DND-41 (cell line): ENCODE results near the gene MINDY4.

ENCODE experiments used
- CTCF ChIP-seq: IDR thresholded peaks from 2 replicates; pipeline ENCODE4 v1.5.1; 2012; ENCODE audit warnings: borderline replicate concordance, low read length, moderate library complexity, mild to moderate bottlenecking; ENCODE audit not compliant: poor library complexity, severe bottlenecking; ENCODE audit errors: extremely low read depth
- EZH2 ChIP-seq: IDR thresholded peaks from 3 replicates; pipeline ENCODE4 v1.6.1; 2012; ENCODE audit warnings: borderline replicate concordance, low read depth, mild to moderate bottlenecking, moderate library complexity, low read length, inconsistent platforms; ENCODE audit not compliant: severe bottlenecking

GRCh38 chr7:30880941-30881340 is 109.7 kb downstream of the MINDY4 start:
- TF ChIP-seq CTCF (no peak), EZH2 (no peak)
